C4-2B (cell line): ENCODE data around the gene DZIP3.
"Not testable (repeated sequence)": the region's sequence is repeated elsewhere in the genome, so short reads cannot be mapped to it uniquely, and the experiment has no call there.

Experiments used
- H3K27ac ChIP-seq: fragments of 450-650 bp; 2 replicates; pipeline ENCODE4 v1.5.1; 2017
- ZFX ChIP-seq: fragments of 450-650 bp; IDR thresholded peaks from 2 replicates; pipeline ENCODE4 v1.6.1; 2017
- TF ChIP-seq, protein P1 (sequence below): fragments of 450-650 bp; conservative IDR thresholded peaks from 2 replicates; pipeline ENCODE4 v1.5.1; 2017; ENCODE audit warnings: mild to moderate bottlenecking

Gene DZIP3

DNA sequence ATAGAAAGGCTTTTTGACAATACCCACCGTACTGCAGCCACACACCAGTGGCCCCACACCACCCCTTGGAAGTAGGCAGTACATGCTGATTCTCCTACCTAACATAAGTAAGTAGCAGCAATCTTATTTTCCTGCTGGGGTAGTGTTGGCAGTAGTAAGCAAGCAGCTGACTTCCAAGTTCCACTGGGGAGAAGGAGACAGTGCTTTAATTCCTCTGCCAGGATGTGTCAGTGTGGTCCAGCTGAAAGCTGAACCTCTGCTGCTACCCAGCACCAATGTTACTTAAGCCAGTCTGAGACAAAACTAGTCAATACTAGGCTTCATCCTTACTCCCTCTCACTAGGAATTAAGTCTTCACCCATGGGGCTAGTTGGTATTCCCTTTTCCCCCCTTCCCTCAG, 74.7 kb downstream of the DZIP3 start:
- TF ChIP-seq ZFX: no peak
- TF ChIP-seq, protein P1, sequence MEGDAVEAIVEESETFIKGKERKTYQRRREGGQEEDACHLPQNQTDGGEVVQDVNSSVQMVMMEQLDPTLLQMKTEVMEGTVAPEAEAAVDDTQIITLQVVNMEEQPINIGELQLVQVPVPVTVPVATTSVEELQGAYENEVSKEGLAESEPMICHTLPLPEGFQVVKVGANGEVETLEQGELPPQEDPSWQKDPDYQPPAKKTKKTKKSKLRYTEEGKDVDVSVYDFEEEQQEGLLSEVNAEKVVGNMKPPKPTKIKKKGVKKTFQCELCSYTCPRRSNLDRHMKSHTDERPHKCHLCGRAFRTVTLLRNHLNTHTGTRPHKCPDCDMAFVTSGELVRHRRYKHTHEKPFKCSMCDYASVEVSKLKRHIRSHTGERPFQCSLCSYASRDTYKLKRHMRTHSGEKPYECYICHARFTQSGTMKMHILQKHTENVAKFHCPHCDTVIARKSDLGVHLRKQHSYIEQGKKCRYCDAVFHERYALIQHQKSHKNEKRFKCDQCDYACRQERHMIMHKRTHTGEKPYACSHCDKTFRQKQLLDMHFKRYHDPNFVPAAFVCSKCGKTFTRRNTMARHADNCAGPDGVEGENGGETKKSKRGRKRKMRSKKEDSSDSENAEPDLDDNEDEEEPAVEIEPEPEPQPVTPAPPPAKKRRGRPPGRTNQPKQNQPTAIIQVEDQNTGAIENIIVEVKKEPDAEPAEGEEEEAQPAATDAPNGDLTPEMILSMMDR: no peak
- H3K27ac ChIP-seq: no peak overlapping the region

DNA sequence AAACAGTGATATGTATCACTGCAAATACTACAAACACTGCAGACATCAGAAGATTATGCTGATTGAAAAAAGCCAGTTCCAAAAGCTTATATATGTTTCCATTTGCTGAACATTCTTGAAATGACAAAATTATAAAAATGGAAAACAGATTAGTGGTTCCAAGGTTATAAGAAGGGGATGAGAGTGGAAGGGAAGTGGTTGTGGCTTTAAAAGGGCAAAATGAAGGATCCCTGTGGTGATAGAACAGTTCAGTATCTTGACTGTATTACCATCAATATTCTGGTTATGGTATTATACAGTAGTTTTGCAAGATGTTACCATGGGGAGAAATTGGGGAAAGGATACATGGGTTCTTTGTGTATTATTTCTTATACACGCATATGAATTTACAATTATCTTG, 77.8 kb downstream of the DZIP3 start:
- TF ChIP-seq, protein P1: no peak
- TF ChIP-seq ZFX: no peak
- H3K27ac ChIP-seq: no peak overlapping the region

DNA sequence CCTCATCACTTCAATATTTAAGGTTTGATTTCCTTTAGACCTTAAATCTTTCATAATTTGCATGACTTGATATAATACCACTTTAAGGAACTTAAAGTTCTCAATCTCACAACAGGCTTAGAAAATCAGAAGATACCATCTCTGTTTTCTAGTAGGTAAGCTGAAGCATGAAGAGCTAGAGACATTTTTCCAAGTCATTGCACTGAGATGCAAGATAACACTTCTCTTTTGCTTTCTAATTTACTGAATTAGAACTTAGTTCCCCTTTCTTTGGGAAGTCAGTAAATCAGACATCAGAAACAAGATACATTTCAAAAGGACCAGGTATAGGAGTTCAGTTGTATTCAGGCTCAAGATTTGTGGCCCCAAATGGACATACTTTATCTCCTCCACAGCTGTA, 79.7 kb downstream of the DZIP3 start:
- no peak overlapping the region for H3K27ac ChIP-seq
- TF ChIP-seq, protein P1: no peak
- TF ChIP-seq ZFX: no peak

DNA sequence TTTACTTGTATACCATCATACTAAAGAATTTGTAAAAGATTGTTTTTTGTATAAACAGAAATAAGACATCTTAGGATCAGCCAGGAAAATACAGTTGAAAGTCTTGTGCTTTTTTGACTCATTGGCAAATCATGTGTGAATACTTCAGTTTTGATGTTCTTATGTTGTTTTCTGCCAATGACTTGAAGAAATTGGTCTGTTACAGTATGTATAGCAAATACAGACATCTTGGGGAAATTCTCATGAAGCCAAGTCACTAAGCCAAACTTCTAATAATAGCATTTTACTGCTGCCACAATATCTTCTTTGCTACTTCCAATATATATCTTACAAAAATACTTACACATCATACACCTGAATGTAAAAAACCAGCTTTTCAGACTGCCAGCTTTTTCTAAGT, 83.2 kb downstream of the DZIP3 start:
- no peak overlapping the region for H3K27ac ChIP-seq
- TF ChIP-seq, protein P1: no peak
- TF ChIP-seq ZFX: no peak

DNA sequence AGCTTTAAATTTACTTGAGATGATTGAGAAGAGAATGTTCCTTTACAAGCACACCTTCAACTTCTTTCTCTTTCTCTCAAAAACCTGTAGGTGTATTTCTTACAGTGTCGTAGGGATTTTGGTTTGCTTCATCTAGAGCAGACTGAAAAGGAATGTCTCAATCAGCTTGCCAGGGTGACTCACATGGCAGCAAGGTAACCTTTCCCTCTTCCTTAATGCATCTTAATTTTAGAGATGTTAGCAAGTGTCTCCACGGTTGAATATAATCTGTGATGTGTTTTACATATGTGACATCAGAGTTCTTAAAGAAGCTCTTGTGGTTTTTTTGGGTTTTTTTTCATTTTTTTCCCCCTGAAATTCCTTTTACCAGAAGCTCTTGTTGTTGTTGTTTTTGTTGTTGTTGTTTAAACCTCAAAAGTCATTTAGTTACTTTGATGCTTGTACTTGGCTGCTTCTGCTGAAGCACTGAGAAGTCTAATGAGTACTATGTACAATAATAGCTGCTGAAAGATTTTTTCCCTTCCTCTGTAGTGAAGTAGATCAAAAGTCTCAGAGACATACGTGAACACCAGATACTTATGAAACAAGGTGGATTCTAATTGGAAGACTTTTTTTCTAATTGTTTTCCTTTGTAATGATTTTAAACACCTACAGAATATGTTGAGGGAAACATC, 84.6 kb downstream of the DZIP3 start:
- TF ChIP-seq, protein P1: no peak
- TF ChIP-seq ZFX: no peak
- H3K27ac ChIP-seq: no peak overlapping the region

DNA sequence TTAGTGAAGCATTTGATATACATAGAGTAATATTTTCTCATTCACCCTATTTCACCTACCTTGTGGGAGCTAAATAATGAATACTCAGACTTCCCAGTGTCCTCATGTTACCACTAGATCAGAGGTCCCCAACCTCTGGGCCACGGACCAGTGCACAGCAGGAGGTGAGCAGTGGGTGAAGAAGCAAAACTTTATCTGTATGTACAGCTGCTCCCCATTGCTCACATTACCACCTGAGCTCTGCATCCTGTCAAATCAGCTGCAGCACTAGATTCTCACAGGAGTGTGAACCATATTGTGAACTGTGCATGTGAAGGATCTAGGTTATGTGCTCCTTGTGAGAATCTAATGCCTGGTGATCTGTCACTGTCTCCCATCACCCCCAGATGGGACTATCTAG, 88.3 kb downstream of the DZIP3 start:
- TF ChIP-seq, protein P1: no peak
- no peak for TF ChIP-seq ZFX
- H3K27ac ChIP-seq: no peak overlapping the region

DNA sequence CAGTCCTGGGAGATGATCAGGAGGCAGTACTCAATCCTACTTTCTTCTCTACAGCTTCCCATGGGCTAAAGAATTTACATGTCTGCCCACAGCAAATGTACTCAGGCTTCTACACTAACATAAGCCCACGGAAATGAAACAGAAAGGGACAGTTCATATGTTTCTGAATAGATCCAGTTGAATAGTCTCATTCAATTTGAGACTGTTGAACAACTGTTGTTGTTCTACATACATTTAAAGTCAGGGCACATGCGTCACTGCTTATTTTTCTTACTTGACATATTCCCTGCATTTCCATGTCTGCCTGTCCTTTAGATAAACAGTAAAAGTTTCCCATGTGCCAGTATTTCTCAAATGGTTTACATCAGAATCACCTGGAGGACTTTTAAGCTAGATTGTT, 102.8 kb downstream of the DZIP3 start:
- H3K27ac ChIP-seq: not testable (repeated sequence)

DNA sequence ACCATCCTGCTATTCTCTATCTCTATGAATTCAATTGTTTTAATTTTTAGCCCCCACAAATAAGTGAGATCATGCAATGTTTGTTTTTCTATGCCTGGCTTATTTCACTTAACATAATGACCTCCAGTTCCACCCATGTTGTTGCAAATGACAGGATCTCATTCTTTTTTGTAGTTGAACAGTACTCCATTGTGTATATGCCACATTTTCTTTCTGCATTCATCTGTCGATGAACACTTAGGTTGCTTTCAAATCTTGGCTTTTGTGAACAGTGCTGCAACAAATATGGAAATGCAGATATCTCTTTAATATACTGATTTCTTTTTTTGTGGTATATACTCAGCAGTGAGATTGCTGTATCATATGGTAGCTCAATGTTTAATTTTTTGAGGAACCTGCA, 108.9 kb downstream of the DZIP3 start:
- TF ChIP-seq, protein P1: no peak
- TF ChIP-seq ZFX: no peak
- H3K27ac ChIP-seq: no peak overlapping the region
